GM10266 (cell line): ENCODE measurements around the gene FANK1.
A peak's percentile ranks its signal among the peaks of the same experiment; 100 is the strongest.

Experiments used
- DNase-seq: peaks from one replicate; pipeline ENCODE4 v3.0.0; 2012; ENCODE audit errors: extremely low spot score
- CTCF ChIP-seq: IDR thresholded peaks from 2 replicates; pipeline ENCODE4 v1.5.1; 2012; ENCODE audit warnings: mild to moderate bottlenecking, low read depth; ENCODE audit not compliant: control insufficient read depth, insufficient read depth; ENCODE audit errors: missing control alignments

The FANK1 gene

GRCh38 chr10:126009650-126010049 lies 113.3 kb downstream of the FANK1 start:
- no peak for TF ChIP-seq CTCF
- no peak for DNase-seq

DNA sequence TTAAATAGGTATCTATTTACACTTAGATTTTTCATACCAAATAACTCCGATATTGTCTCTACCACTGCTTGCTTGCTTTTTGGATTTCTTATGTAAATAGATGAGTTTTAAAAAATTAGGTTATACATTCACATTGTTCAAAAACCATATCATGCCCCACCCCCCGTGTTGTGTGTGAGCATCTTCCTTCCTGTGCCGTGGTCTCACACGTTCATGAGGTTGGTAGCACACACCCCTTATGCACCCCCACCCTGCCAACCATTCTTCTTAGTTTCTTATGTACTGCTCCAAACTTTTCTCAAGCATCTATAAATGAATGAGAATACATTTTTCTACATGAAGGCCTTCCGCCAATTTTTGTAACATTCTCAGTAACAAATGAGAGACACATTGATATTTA lies 115.6 kb downstream of the FANK1 start:
- no peak for TF ChIP-seq CTCF

DNA sequence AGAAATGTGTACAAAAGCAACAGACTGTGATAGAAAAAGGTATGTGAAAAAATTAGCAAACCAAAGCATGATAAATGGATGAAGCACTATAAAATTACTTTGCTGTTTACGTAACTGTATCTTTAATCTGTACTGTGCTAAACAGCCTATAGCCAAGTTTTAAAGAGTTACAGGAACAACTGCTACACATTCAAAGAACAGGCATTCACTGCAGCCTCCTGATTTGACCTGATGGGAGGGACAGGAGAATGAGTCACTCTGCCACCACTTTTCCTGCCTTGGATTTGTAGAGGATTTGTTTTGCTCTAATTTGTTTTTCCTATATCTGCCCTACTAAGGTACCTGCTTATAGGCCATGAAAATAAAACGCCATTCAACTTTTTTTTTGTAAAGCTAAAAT lies 116.1 kb downstream of the FANK1 start:
- DNase-seq: no peak
- TF ChIP-seq CTCF: no peak

More for the DNA sequence above, 115.6 kb downstream of the FANK1 start:
- no peak for DNase-seq

DNA sequence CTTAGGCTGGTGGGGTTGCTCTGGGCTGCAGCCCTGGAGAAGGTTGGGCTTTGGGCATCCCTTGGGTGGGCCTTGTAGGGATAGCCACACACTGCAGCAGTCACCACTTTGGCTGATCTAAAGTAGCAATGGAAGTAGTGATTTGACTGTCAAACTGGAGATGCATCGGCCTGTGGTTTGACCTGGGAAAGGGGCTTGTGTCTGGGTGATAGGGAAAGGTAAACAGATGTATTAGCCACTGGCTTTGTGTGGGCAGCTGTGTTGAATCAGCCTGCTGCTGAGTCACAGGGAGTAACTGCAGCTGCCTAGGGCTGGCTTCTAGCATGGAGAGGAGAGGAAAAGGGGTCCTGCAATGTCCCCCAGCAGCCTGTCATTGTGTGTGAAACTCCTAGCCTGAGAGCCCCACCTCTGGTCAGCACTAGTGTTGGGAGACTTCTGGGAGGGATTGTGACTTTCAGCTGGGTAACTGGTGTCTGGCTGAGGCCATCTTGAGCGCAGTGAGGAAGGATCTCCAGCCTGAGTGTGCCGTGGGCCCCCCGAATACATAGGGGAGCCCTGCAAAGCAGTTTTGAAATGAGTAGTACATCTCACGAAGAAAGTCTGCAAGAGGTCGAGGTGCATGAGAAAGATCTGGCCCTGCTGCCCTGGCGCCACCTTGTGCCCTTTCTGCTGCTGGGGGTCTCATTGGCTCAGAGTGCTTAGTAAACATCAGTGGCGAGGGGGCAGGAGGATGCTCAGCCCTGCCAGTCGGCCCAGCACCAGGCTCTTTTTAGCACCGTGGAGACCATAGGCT lies 117.3 kb downstream of the FANK1 start:
- peak; percentile 30 for TF ChIP-seq CTCF
- no peak for DNase-seq

DNA sequence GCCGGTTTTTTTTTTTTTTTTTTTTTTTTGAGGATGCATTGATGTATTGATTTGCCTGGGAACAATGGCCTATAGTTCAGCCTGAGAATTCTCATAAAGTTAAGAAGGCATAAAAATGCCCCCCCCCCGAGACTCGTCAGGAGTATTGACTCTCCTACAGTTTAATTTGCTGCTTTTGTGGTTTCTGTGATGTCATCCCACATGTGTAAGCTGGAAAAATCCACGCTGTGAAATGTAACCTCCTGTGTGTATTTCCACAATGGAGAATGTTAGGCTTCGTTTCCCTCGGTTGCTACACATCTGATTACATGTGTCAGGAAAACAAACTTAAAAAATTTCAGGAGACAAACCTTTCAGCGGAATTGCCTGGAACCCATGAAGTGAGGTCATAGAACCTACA lies 117.9 kb downstream of the FANK1 start:
- DNase-seq: no peak
- TF ChIP-seq CTCF: no peak

GRCh38 chr10:126015413-126015812 lies 119.0 kb downstream of the FANK1 start:
- no peak for TF ChIP-seq CTCF
- DNase-seq: no peak

GRCh38 chr10:126016156-126016805 lies 119.9 kb downstream of the FANK1 start:
- DNase-seq: no peak
- TF ChIP-seq CTCF: no peak
